ENCODE results near the gene STOML1. TPM values are rescaled to one million over a fixed set of nuclear protein-coding genes. Genes with fewer than 3 reads are reported as not detected.
A peak's percentile ranks its signal among the peaks of the same experiment; 100 is the strongest.

Gene STOML1
- total and polyA plus RNA-seq, 9 of the 15 experiments (the other 6 are each of a cell fraction or from before 2014, with no cell fraction given): 0.25 to 9.7 (median 4.6) TPM

DNA sequence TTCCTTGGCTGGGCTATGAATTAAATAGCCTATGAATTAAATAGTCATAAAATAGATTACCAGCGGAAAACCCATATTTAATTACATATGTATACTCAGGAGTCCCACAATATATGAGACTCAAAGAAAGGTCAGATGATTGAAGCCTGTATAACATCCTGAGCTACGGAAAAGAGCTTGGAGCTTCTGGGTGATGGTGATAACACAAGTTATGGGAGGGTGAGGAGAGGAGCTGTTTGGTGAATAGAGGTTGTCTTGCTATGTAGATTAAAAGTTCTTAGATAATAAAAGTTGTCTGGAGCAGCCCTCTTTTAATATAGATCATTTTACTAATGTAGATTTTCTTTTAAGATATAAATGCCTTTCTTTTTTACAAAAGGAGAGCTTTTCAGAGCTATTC is 4.2 kb upstream of the STOML1 start (continued):
- TF ChIP-seq RAD21 (CRISPR knock-in tag; conservative IDR thresholded peaks at IDR 0.05 in 1 of 2, IDR thresholded peaks at IDR 0.05 in 1 of 2) (no peak), RB1 (IDR thresholded peaks at IDR 0.05; ENCODE audit: low read depth) (no peak), SIRT6 (IDR thresholded peaks at IDR 0.05; ENCODE audit: low read depth, low read length) (no peak), EP300 (IDR thresholded peaks at IDR 0.05; ENCODE audit: low read length) (peak; percentile 21; the same call in 1 of the 2 replicates), SMAD1 (IDR thresholded peaks at IDR 0.05; ENCODE audit: low read depth, low read length, partially characterized antibody) (no peak), ZNF175 (CRISPR knock-in tag; IDR thresholded peaks at IDR 0.05; ENCODE audit: low read depth) (no peak), MCM5 (IDR thresholded peaks at IDR 0.05; ENCODE audit: low read depth) (no peak), POLR3A (IDR thresholded peaks at IDR 0.05; ENCODE audit: borderline replicate concordance, extremely low read depth, insufficient read depth, insufficient read length) (no peak), ZC3H8 (IDR thresholded peaks at IDR 0.05) (no peak), ZSCAN29 (IDR thresholded peaks at IDR 0.05) (no peak), ETV5 (CRISPR knock-in tag; IDR thresholded peaks at IDR 0.05; ENCODE audit: low read depth) (no peak), RUNX1 (IDR thresholded peaks at IDR 0.05; ENCODE audit: low read depth) (no peak), MTA2 (IDR thresholded peaks at IDR 0.05; ENCODE audit: low read depth) (0 out of 2 replicates have a peak, but pooled peaks have one; percentile 19), DPF2 (IDR thresholded peaks at IDR 0.05) (0 out of 2 replicates have a peak, but pooled peaks have one; percentile 23), TAL1 (IDR thresholded peaks at IDR 0.05) (peak; percentile 35; the same call in 1 of the 2 replicates), SAFB2 (IDR thresholded peaks at IDR 0.05; ENCODE audit: borderline replicate concordance, low read depth, low read length, severe bottlenecking) (no peak), SUPT5H (IDR thresholded peaks at IDR 0.05) (no peak), PRPF4 (IDR thresholded peaks at IDR 0.05; ENCODE audit: insufficient read depth, low read depth, low read length, poor library complexity, severe bottlenecking) (no peak), TEAD1 (CRISPR knock-in tag; IDR thresholded peaks at IDR 0.05) (no peak), CHD2 (IDR thresholded peaks at IDR 0.05; ENCODE audit: low read depth, low read length) (no peak)
- TF ChIP-seq, protein P1, sequence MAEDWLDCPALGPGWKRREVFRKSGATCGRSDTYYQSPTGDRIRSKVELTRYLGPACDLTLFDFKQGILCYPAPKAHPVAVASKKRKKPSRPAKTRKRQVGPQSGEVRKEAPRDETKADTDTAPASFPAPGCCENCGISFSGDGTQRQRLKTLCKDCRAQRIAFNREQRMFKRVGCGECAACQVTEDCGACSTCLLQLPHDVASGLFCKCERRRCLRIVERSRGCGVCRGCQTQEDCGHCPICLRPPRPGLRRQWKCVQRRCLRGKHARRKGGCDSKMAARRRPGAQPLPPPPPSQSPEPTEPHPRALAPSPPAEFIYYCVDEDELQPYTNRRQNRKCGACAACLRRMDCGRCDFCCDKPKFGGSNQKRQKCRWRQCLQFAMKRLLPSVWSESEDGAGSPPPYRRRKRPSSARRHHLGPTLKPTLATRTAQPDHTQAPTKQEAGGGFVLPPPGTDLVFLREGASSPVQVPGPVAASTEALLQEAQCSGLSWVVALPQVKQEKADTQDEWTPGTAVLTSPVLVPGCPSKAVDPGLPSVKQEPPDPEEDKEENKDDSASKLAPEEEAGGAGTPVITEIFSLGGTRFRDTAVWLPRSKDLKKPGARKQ (CRISPR knock-in tag; IDR thresholded peaks at IDR 0.05): no peak
- TF ChIP-seq, protein P2, sequence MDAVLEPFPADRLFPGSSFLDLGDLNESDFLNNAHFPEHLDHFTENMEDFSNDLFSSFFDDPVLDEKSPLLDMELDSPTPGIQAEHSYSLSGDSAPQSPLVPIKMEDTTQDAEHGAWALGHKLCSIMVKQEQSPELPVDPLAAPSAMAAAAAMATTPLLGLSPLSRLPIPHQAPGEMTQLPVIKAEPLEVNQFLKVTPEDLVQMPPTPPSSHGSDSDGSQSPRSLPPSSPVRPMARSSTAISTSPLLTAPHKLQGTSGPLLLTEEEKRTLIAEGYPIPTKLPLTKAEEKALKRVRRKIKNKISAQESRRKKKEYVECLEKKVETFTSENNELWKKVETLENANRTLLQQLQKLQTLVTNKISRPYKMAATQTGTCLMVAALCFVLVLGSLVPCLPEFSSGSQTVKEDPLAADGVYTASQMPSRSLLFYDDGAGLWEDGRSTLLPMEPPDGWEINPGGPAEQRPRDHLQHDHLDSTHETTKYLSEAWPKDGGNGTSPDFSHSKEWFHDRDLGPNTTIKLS (IDR thresholded peaks at IDR 0.05; ENCODE audit: borderline replicate concordance, low read depth): no peak
- TF ChIP-seq, protein P3, sequence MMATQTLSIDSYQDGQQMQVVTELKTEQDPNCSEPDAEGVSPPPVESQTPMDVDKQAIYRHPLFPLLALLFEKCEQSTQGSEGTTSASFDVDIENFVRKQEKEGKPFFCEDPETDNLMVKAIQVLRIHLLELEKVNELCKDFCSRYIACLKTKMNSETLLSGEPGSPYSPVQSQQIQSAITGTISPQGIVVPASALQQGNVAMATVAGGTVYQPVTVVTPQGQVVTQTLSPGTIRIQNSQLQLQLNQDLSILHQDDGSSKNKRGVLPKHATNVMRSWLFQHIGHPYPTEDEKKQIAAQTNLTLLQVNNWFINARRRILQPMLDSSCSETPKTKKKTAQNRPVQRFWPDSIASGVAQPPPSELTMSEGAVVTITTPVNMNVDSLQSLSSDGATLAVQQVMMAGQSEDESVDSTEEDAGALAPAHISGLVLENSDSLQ (IDR thresholded peaks at IDR 0.05): peak; percentile 44
